H1 (cell line): ENCODE data around the gene CCL26. TPM values are rescaled to one million over a fixed set of nuclear protein-coding genes. Genes with fewer than 3 reads are reported as not detected.

Experiments used
- CTCF ChIA-PET: fragments of 300-600 bp; sonication (Branson Sonifier 250); formaldehyde crosslinking; loops from one replicate; lab custom pipeline; 2021; ENCODE audit not compliant: partially characterized antibody; lab: Charles Lee
- POLR2A ChIA-PET: fragments of 300-600 bp; sonication (Branson Sonifier 250); formaldehyde crosslinking; loops from one replicate; lab custom pipeline; 2021; ENCODE audit warnings: inconsistent platforms; ENCODE audit not compliant: partially characterized antibody; lab: Charles Lee
- DNase-seq, 2 experiments: peaks; one replicate each; pipeline versions ENCODE4 v3.0.0 to v3.0.0-alpha.2; 2010 to 2022; ENCODE audit warnings: low spot score in 2 of 2, low read depth in 1 of 2, mixed read lengths in 1 of 2
- FAIRE-seq: peaks from 2 replicates; lab custom pipeline; 2011; peaks lifted over from hg19 to GRCh38; lab: Jason Lieb, UNC
- H2AFZ ChIP-seq: 2 replicates; pipeline ENCODE4 v1.8.1; 2012; ENCODE audit warnings: low read length, inconsistent platforms
- H2AK5ac ChIP-seq: 2 replicates; pipeline ENCODE4 v1.6.1; 2013; ENCODE audit warnings: low read depth, low read length
- H2BK120ac ChIP-seq: replicated peaks from 2 replicates; pipeline ENCODE3; 2013; ENCODE audit warnings: low read depth, low read length, inconsistent platforms
- H2BK12ac ChIP-seq: 2 replicates; pipeline ENCODE4 v1.6.1; 2013; ENCODE audit warnings: low read depth, low read length
- H2BK15ac ChIP-seq: 2 replicates; pipeline ENCODE4 v1.6.1; 2013; ENCODE audit warnings: low read length
- H2BK20ac ChIP-seq: 2 replicates; pipeline ENCODE4 v1.6.1; 2013; ENCODE audit warnings: low read length
- H2BK5ac ChIP-seq: 2 replicates; pipeline ENCODE4 v1.6.1; 2013; ENCODE audit warnings: low read depth, low read length
- H3K14ac ChIP-seq: 2 replicates; pipeline ENCODE4 v1.6.1; 2013; ENCODE audit warnings: inconsistent platforms; ENCODE audit not compliant: insufficient read length
- H3K18ac ChIP-seq: 2 replicates; pipeline ENCODE4 v1.6.1; 2013; ENCODE audit warnings: low read length; ENCODE audit errors: extremely low read depth
- H3K23ac ChIP-seq: 2 replicates; pipeline ENCODE4 v1.6.1; 2013; ENCODE audit warnings: inconsistent platforms; ENCODE audit not compliant: insufficient read length
- H3K23me2 ChIP-seq: 2 replicates; pipeline ENCODE4 v1.6.1; 2013; ENCODE audit warnings: low read depth, low read length
- H3K27ac ChIP-seq: 2 replicates; pipeline ENCODE4 v1.6.1; 2011; ENCODE audit warnings: low read depth, low read length, inconsistent platforms
- H3K27me3 ChIP-seq, 4 experiments: replicated peaks in 1 of 4; 1 replicate in 1 of 4; 2 replicates in 3 of 4; pipeline versions ENCODE4 v1.6.1 to v1.8.1; 2011 to 2013; ENCODE audit warnings: low read length in 3 of 4, mild to moderate bottlenecking in 3 of 4, inconsistent platforms in 2 of 4, mixed read lengths in 2 of 4, moderate library complexity in 1 of 4; ENCODE audit not compliant: control insufficient read depth in 3 of 4, insufficient read depth in 3 of 4; ENCODE audit errors: extremely low read depth in 1 of 4
- H3K36me3 ChIP-seq, 4 experiments: 2 replicates each; pipeline versions ENCODE4 v1.6.1 to v1.8.1; 2011 to 2013; ENCODE audit warnings: mild to moderate bottlenecking in 4 of 4, low read length in 3 of 4, moderate library complexity in 2 of 4, control low read depth in 1 of 4, inconsistent platforms in 1 of 4; ENCODE audit not compliant: insufficient read depth in 4 of 4, control insufficient read depth in 2 of 4
- H3K4ac ChIP-seq: replicated peaks from 2 replicates; pipeline ENCODE3; 2013; ENCODE audit warnings: low read length, low read depth, mixed read lengths, inconsistent platforms; ENCODE audit not compliant: insufficient read length
- H3K4me1 ChIP-seq, 4 experiments: replicated peaks in 1 of 4; 1 replicate in 1 of 4; 2 replicates in 3 of 4; pipeline versions ENCODE4 v1.6.1 to v1.8.1; 2011 to 2013; ENCODE audit warnings: low read length in 3 of 4, inconsistent platforms in 2 of 4, mixed read lengths in 1 of 4; ENCODE audit not compliant: insufficient read depth in 4 of 4, control insufficient read depth in 3 of 4
- H3K4me2 ChIP-seq, 2 experiments: 2 replicates each; pipeline versions ENCODE4 v1.6.1 to v1.8.1; 2011 to 2013; ENCODE audit warnings: low read depth in 2 of 2, low read length in 2 of 2, control low read depth in 1 of 2, inconsistent platforms in 1 of 2, mild to moderate bottlenecking in 1 of 2; ENCODE audit not compliant: insufficient read depth in 1 of 2
- H3K4me3 ChIP-seq, 4 experiments: fragments of 200-600, 300-600 bp in 1 of 4; sonication (generic), shearing (Covaris generic), sonication (Bioruptor Twin) in 1 of 4; 2 replicates each; pipeline versions ENCODE4 v1.5.1 to v1.8.1; 2011 to 2016; ENCODE audit warnings: low read length in 4 of 4, low read depth in 3 of 4, control low read depth in 2 of 4, inconsistent platforms in 2 of 4, mild to moderate bottlenecking in 2 of 4, mixed read lengths in 1 of 4, moderate library complexity in 1 of 4; ENCODE audit not compliant: insufficient read depth in 2 of 4; ENCODE audit errors: extremely low read depth in 1 of 4
- H3K56ac ChIP-seq: replicated peaks from 2 replicates; pipeline ENCODE3; 2013; ENCODE audit warnings: low read depth, mild to moderate bottlenecking, mixed read lengths, low read length, inconsistent platforms; ENCODE audit not compliant: insufficient read length
- H3K79me1 ChIP-seq: 2 replicates; pipeline ENCODE4 v1.6.1; 2013; ENCODE audit warnings: low read depth, low read length, control low read depth
- H3K79me2 ChIP-seq, 2 experiments: 2 replicates each; pipeline versions ENCODE4 v1.6.1 to v1.8.1; 2012 to 2013; ENCODE audit warnings: low read length in 2 of 2, mild to moderate bottlenecking in 2 of 2, inconsistent platforms in 1 of 2; ENCODE audit not compliant: insufficient read depth in 2 of 2, control insufficient read depth in 1 of 2
- H3K9ac ChIP-seq, 4 experiments: replicated peaks in 1 of 4; 1 replicate in 1 of 4; 2 replicates in 3 of 4; pipeline versions ENCODE4 v1.6.1 to v1.8.1; 2011 to 2013; ENCODE audit warnings: low read depth in 3 of 4, low read length in 3 of 4, control low read depth in 2 of 4, mild to moderate bottlenecking in 2 of 4, moderate library complexity in 2 of 4, inconsistent platforms in 1 of 4; ENCODE audit errors: extremely low read depth in 1 of 4
- H3K9me3 ChIP-seq, 2 experiments: 2 replicates each; pipeline versions ENCODE4 v1.6.1 to v1.8.1; 2012 to 2013; ENCODE audit warnings: mild to moderate bottlenecking in 2 of 2, moderate library complexity in 2 of 2, control low read depth in 1 of 2, inconsistent platforms in 1 of 2, low read depth in 1 of 2, low read length in 1 of 2, mixed read lengths in 1 of 2; ENCODE audit not compliant: insufficient read depth in 2 of 2
- H4K20me1 ChIP-seq, 2 experiments: replicated peaks in 1 of 2; 2 replicates each; pipeline versions ENCODE3 to v1.8.1; 2011 to 2013; ENCODE audit warnings: inconsistent platforms in 2 of 2, low read length in 2 of 2, mild to moderate bottlenecking in 1 of 2; ENCODE audit not compliant: insufficient read depth in 2 of 2, control insufficient read depth in 1 of 2
- H4K5ac ChIP-seq: 2 replicates; pipeline ENCODE4 v1.6.1; 2013; ENCODE audit warnings: low read length, low read depth, mixed read lengths, inconsistent platforms; ENCODE audit not compliant: insufficient read length
- H4K8ac ChIP-seq: 2 replicates; pipeline ENCODE4 v1.8.0; 2013; ENCODE audit warnings: mild to moderate bottlenecking, moderate library complexity, low read length, inconsistent platforms; ENCODE audit not compliant: insufficient read depth; ENCODE audit errors: extremely low read depth
- H4K91ac ChIP-seq: replicated peaks from 2 replicates; pipeline ENCODE3; 2013; ENCODE audit warnings: low read length, mixed read lengths, inconsistent platforms; ENCODE audit not compliant: insufficient read length
- ASH2L ChIP-seq: fragments of 200-600, 300-600 bp; sonication (generic); IDR thresholded peaks from one replicate; pipeline ENCODE4 v1.7.1; 2017; ENCODE audit warnings: low read length
- BCL11A ChIP-seq, 2 experiments: IDR thresholded peaks; one replicate each; pipeline ENCODE4 v1.6.1; 2011; ENCODE audit warnings: low read depth in 2 of 2, low read length in 2 of 2, mild to moderate bottlenecking in 2 of 2
- BRCA1 ChIP-seq: IDR thresholded peaks from 2 replicates; pipeline ENCODE4 v1.6.1; 2012; ENCODE audit warnings: low read depth, low read length, improper control_type of control experiment
- CBX8 ChIP-seq: fragments of 300-800, 300-1000 bp; sonication (generic); IDR thresholded peaks from 2 replicates; pipeline ENCODE4 v1.7.1; 2016; ENCODE audit warnings: low read depth, low read length, borderline replicate concordance
- CEBPB ChIP-seq: IDR thresholded peaks from 2 replicates; pipeline ENCODE4 v1.6.1; 2012; ENCODE audit warnings: low read depth, low read length
- CTCF ChIP-seq, 3 experiments: IDR thresholded peaks; 1 replicate in 2 of 3; 2 replicates in 1 of 3; pipeline versions ENCODE4 v1.5.1 to v1.6.1; 2011; ENCODE audit warnings: low read length in 3 of 3, mild to moderate bottlenecking in 3 of 3, inconsistent platforms in 2 of 3, low read depth in 1 of 3, moderate library complexity in 1 of 3; ENCODE audit not compliant: insufficient read depth in 1 of 3; ENCODE audit errors: control extremely low read depth in 1 of 3
- EP300 ChIP-seq, 2 experiments: IDR thresholded peaks; 1 replicate in 1 of 2; 2 replicates in 1 of 2; pipeline ENCODE4 v1.6.1; 2011 to 2012; ENCODE audit warnings: low read depth in 2 of 2, low read length in 2 of 2, mild to moderate bottlenecking in 2 of 2, borderline replicate concordance in 1 of 2, inconsistent platforms in 1 of 2, moderate library complexity in 1 of 2
- GABPA ChIP-seq: IDR thresholded peaks from 2 replicates; pipeline ENCODE4 v1.6.1; 2011; ENCODE audit warnings: mild to moderate bottlenecking, low read length, moderate library complexity, borderline replicate concordance; ENCODE audit not compliant: insufficient read depth
- MAFK ChIP-seq: IDR thresholded peaks from 2 replicates; pipeline ENCODE4 v1.6.1; 2012; ENCODE audit warnings: low read depth, mild to moderate bottlenecking, improper control_type of control experiment, low read length
- RNF2 ChIP-seq: fragments of 200-900, 300-1000 bp; sonication (generic); IDR thresholded peaks from 2 replicates; pipeline ENCODE4 v1.7.1; 2016; ENCODE audit warnings: borderline replicate concordance, low read depth, mild to moderate bottlenecking, antibody characterized with exemption, low read length; ENCODE audit not compliant: poor library complexity, severe bottlenecking; ENCODE audit errors: missing control alignments
- YY1 ChIP-seq: IDR thresholded peaks from 2 replicates; pipeline ENCODE4 v1.6.1; 2011; ENCODE audit warnings: low read depth, mild to moderate bottlenecking, low read length
- WGBS, 2 experiments: shearing (Covaris generic) in 1 of 2; methylation state at CpG; one replicate each; pipeline versions ENCODE4 v1.1.6 to v1.1.7; 2013 to 2015; ENCODE audit warnings: low lambda C conversion rate in 2 of 2, mixed read lengths in 2 of 2, inconsistent platforms in 1 of 2, low coverage in 1 of 2, missing lambda C conversion rate in 1 of 2; ENCODE audit not compliant: insufficient replicate concordance in 2 of 2, insufficient coverage in 1 of 2, insufficient read length in 1 of 2; ENCODE audit errors: extremely low coverage in 1 of 2, missing lambda C conversion rate in 1 of 2; 5-methylcytosine and 5-hydroxymethylcytosine counted together
- polyA plus RNA-seq, 7 experiments: library from polyadenylated mRNA; depleted of rRNA in 3 of 7; stranded (reverse) in 5 of 7; unstranded in 2 of 7; fragments of >200 nt in 5 of 7; fragments of 200-250 nt in 2 of 7; gene quantifications; 1 replicate in 5 of 7; 2 replicates in 1 of 7; 4 replicates in 1 of 7; pipeline versions ENCODE4 v1.2.1 to v1.2.3, GENCODE V29; 2011 to 2013; ENCODE audit warnings: missing spikeins in 2 of 7, mixed read lengths in 2 of 7
- total RNA-seq: library from RNA; stranded (reverse); fragmentation: NEBNext Ultra II Directional; extraction: Animal tissue kit (Norgen Biotek cat#: 25700); gene quantifications from 2 replicates; pipeline ENCODE4 v1.2.1, GENCODE V29; 2021

CCL26 gene
- total and polyA plus RNA-seq, 2 of the 8 experiments (the other 6 are each of a cell fraction or from before 2014, with no cell fraction given): 8.7 to 14.9 TPM

- H2BK5ac ChIP-seq: no peak overlapping the region
- FAIRE-seq (no peak), DNase-seq (no peak)
- H3K14ac ChIP-seq: no peak overlapping the region
- POLR2A ChIA-PET: no interaction called here
- no peak overlapping the region for H2BK15ac ChIP-seq
- no peak overlapping the region for H3K4me2 ChIP-seq
- no peaks in the 10 kb centered on the region; a peak in 2 of 7 replicates for H3K27me3 ChIP-seq
- no peak overlapping the region for H3K23ac ChIP-seq
- H3K9me3 ChIP-seq: no peaks in the 10 kb centered on the region
- H4K8ac ChIP-seq: no peak overlapping the region
- H3K9ac ChIP-seq: no peak overlapping the region
- CTCF ChIA-PET: interaction anchor here (1.9 kb wide), 1 partner anchor 16 kb away, joined by 7 read pairs; no protein-coding TSS in a partner anchor
- H2BK20ac ChIP-seq: no peak overlapping the region
- no peak overlapping the region for H3K4me3 ChIP-seq
- no peaks in the 10 kb centered on the region for H3K79me1 ChIP-seq
- 93% methylated on average over 13 of the region's 13 CpGs; no CpG with 5 or more reads in 1 of the 2 experiments for WGBS, 2 experiments
- H4K20me1 ChIP-seq: peaks cover 0 to 1% of the 10 kb centered on the region in 2 experiments
- H3K4ac ChIP-seq: no peak overlapping the region
- H3K36me3 ChIP-seq: no peaks in the 10 kb centered on the region
- H3K23me2 ChIP-seq: no peaks in the 10 kb centered on the region
- no peak overlapping the region for H2BK120ac ChIP-seq
- no peak overlapping the region for H2AK5ac ChIP-seq
- no peak overlapping the region for H2AFZ ChIP-seq
- no peak overlapping the region for H3K18ac ChIP-seq
- no peak overlapping the region for H4K91ac ChIP-seq
- no peak overlapping the region for H2BK12ac ChIP-seq
- H3K79me2 ChIP-seq: no peaks in the 10 kb centered on the region
- H3K56ac ChIP-seq: no peak overlapping the region
- H3K27ac ChIP-seq: no peak overlapping the region
- no peak overlapping the region for H4K5ac ChIP-seq
- peaks cover 0 to 3% (median 0%) of the 10 kb centered on the region in 4 experiments; a peak in 2 of 7 replicates for H3K4me1 ChIP-seq
- no peak for TF ChIP-seq RNF2
- TF ChIP-seq CEBPB: no peak
- no peak for TF ChIP-seq BRCA1
- no peak for TF ChIP-seq EP300 (IDR thresholded peaks at IDR 0.05; ENCODE audit: borderline replicate concordance in 1 of 2, low read depth in 2 of 2, low read length in 2 of 2)
- TF ChIP-seq GABPA: no peak
- no peak for TF ChIP-seq YY1
- TF ChIP-seq ASH2L: no peak
- no peak for TF ChIP-seq CBX8
- no peak for TF ChIP-seq MAFK
- TF ChIP-seq BCL11A (IDR thresholded peaks at IDR 0.05; ENCODE audit: low read depth in 2 of 2, low read length in 2 of 2): no peak
- TF ChIP-seq CTCF (IDR thresholded peaks at IDR 0.05; ENCODE audit: control extremely low read depth in 1 of 3, insufficient read depth in 1 of 3, low read depth in 1 of 3, low read length in 3 of 3): no peak
Observed at GRCh38 chr7:75814407-75814947, 42.5 kb upstream of the CCL26 start.
